Stimulated activated CD8-positive, alpha-beta memory T cell treated with anti-CD3 and anti-CD28 coated beads, Interleukin-7, amount 100 ng/mL, for 24 hours (primary cell): ENCODE measurements around the gene GHR.

Source experiments
- DNase-seq: peaks from one replicate; pipeline ENCODE4 v3.0.0-alpha.2; 2020; ENCODE audit warnings: low read depth

The GHR gene

GRCh38 chr5:42516282-42517042, 93.2 kb downstream of the GHR start:
- no peak for DNase-seq

GRCh38 chr5:42517164-42517563, 93.9 kb downstream of the GHR start:
- DNase-seq: no peak

- no peak for DNase-seq
Observed at GRCh38 chr5:42518595-42519221, 95.5 kb downstream of the GHR start.

GRCh38 chr5:42520203-42520602, 97.0 kb downstream of the GHR start:
- DNase-seq: no peak

GRCh38 chr5:42520957-42521356, 97.7 kb downstream of the GHR start:
- DNase-seq: no peak

GRCh38 chr5:42521406-42521805, 98.2 kb downstream of the GHR start:
- DNase-seq: no peak

GRCh38 chr5:42522783-42523182, 99.5 kb downstream of the GHR start:
- no peak for DNase-seq

- no peak for DNase-seq
Observed at GRCh38 chr5:42526179-42526578, 102.9 kb downstream of the GHR start.

GRCh38 chr5:42531611-42532010, 108.4 kb downstream of the GHR start:
- no peak for DNase-seq

- DNase-seq: no peak
Observed at GRCh38 chr5:42542106-42542505, 118.9 kb downstream of the GHR start.

- no peak for DNase-seq
Observed at GRCh38 chr5:42543774-42544173, 120.5 kb downstream of the GHR start.

- no peak for DNase-seq
Observed at GRCh38 chr5:42545038-42545437, 121.8 kb downstream of the GHR start.

GRCh38 chr5:42547141-42547540, 123.9 kb downstream of the GHR start:
- DNase-seq: no peak

GRCh38 chr5:42547894-42548293, 124.7 kb downstream of the GHR start:
- no peak for DNase-seq

GRCh38 chr5:42552597-42552996, 129.4 kb downstream of the GHR start:
- DNase-seq: no peak

- DNase-seq: no peak
Observed at GRCh38 chr5:42553461-42553860, 130.2 kb downstream of the GHR start.

GRCh38 chr5:42555010-42555409, 131.8 kb downstream of the GHR start:
- no peak for DNase-seq

GRCh38 chr5:42555797-42556196, 132.6 kb downstream of the GHR start:
- no peak for DNase-seq

- DNase-seq: no peak
Observed at GRCh38 chr5:42557689-42558088, 134.4 kb downstream of the GHR start.

- no peak for DNase-seq
Observed at GRCh38 chr5:42561656-42562055, 138.4 kb downstream of the GHR start.

GRCh38 chr5:42564689-42565356, 141.6 kb downstream of the GHR start:
- DNase-seq: no peak

- no peak for DNase-seq
Observed at GRCh38 chr5:42566652-42567295, 143.5 kb downstream of the GHR start.

- no peak for DNase-seq
Observed at GRCh38 chr5:42569325-42569724, 146.1 kb downstream of the GHR start.
